PC-9 (cell line): ENCODE results near the gene YWHAH. TPM values are rescaled to one million over a fixed set of nuclear protein-coding genes. Genes with fewer than 3 reads are reported as not detected.

ENCODE experiments used
- BruUV-seq: library from RNA; stranded (reverse); fragments of 400-500 nt; replicated peaks from 2 replicates; lab custom pipeline; 2021; lab: Mats Ljungman, UMichigan
- CTCF ChIA-PET: fragments of 300-600 bp; sonication (Branson Sonifier 250); formaldehyde crosslinking; loops from one replicate; lab custom pipeline; 2022; ENCODE audit warnings: antibody characterized with exemption; lab: Charles Lee
- POLR2A ChIA-PET: fragments of 300-600 bp; sonication (Branson Sonifier 250); formaldehyde crosslinking; loops from one replicate; lab custom pipeline; 2022; ENCODE audit warnings: antibody characterized with exemption; ENCODE audit not compliant: unreplicated experiment; lab: Charles Lee
- DNase-seq, 2 experiments: peaks; one replicate each; pipeline versions ENCODE4 v3.0.0 to v3.0.0-alpha.2; 2015 to 2022; ENCODE audit warnings: mixed read lengths in 1 of 2
- H2AFZ ChIP-seq: fragments of 200-600 bp; sonication (generic); 2 replicates; pipeline ENCODE4 v1.8.1; 2017; ENCODE audit warnings: antibody characterized with exemption
- H3F3A ChIP-seq: fragments of 200-600 bp; sonication (generic); 2 replicates; pipeline ENCODE4 v1.8.1; 2017; ENCODE audit warnings: antibody characterized with exemption, mild to moderate bottlenecking, low read depth; ENCODE audit not compliant: insufficient read depth
- H3K27ac ChIP-seq: fragments of 200-600 bp; sonication (generic); 2 replicates; pipeline ENCODE4 v1.6.1; 2016; ENCODE audit warnings: mixed run types
- H3K27me3 ChIP-seq: fragments of 200-600 bp; sonication (generic); 2 replicates; pipeline ENCODE4 v1.6.1; 2016; ENCODE audit warnings: low read depth, mixed run types; ENCODE audit not compliant: insufficient read depth
- H3K36me3 ChIP-seq: fragments of 200-600 bp; sonication (generic); 2 replicates; pipeline ENCODE4 v1.6.1; 2016; ENCODE audit warnings: low read depth, mixed run types
- H3K4me1 ChIP-seq: fragments of 200-600 bp; sonication (generic); replicated peaks from 2 replicates; pipeline ENCODE4 v1.6.1; 2016; ENCODE audit warnings: mixed run types; ENCODE audit not compliant: insufficient read depth
- H3K4me2 ChIP-seq: fragments of 200-600 bp; sonication (generic); 2 replicates; pipeline ENCODE4 v1.6.1; 2017; ENCODE audit warnings: mixed run types
- H3K4me3 ChIP-seq: fragments of 200-600 bp; sonication (generic); 2 replicates; pipeline ENCODE4 v1.6.1; 2016; ENCODE audit warnings: mixed run types
- H3K79me2 ChIP-seq: fragments of 200-600 bp; sonication (generic); 2 replicates; pipeline ENCODE4 v1.6.1; 2017; ENCODE audit warnings: low read depth, mixed run types
- H3K9me2 ChIP-seq: fragments of 200-600 bp; sonication (generic); 2 replicates; pipeline ENCODE4 v1.8.1; 2017; ENCODE audit warnings: mild to moderate bottlenecking; ENCODE audit not compliant: insufficient read depth
- H3K9me3 ChIP-seq: fragments of 200-600 bp; sonication (generic); 2 replicates; pipeline ENCODE4 v1.8.1; 2016; ENCODE audit warnings: low read depth; ENCODE audit not compliant: insufficient read depth
- H4K20me1 ChIP-seq: fragments of 200-600 bp; sonication (generic); 2 replicates; pipeline ENCODE4 v1.8.1; 2017; ENCODE audit not compliant: insufficient read depth
- EZH2 ChIP-seq: fragments of 200-600 bp; sonication (generic); IDR thresholded peaks from 2 replicates; pipeline ENCODE4 v1.8.0; 2017; ENCODE audit warnings: antibody characterized with exemption, low read depth
- intact Hi-C: fragments of 100-400 bp; cut with micrococcal nuclease; formaldehyde crosslinking; loops from one replicate; pipeline ENCODE4 v1.10.0; 2022; ENCODE audit not compliant: unreplicated experiment
- total RNA-seq: library from RNA; stranded (reverse); gene quantifications from 2 replicates; pipeline ENCODE4 v1.2.3, GENCODE V29; 2021
- TF ChIP-seq, protein P1 (sequence below): fragments of 200-600 bp; sonication (generic); conservative IDR thresholded peaks from 2 replicates; pipeline ENCODE4 v1.6.1; 2017; ENCODE audit warnings: mixed run types, antibody characterized with exemption, mild to moderate bottlenecking, moderate library complexity

YWHAH gene
- total RNA-seq, 1 experiment from 2014 or later: 132 TPM

- CTCF ChIA-PET: interaction anchor here (0.7 kb wide), 1 partner anchor 167 kb away, joined by 3 read pairs; no protein-coding TSS in a partner anchor
Observed at GRCh38 chr22:31962387-31963125, 18.2 kb downstream of the YWHAH start.

DNA sequence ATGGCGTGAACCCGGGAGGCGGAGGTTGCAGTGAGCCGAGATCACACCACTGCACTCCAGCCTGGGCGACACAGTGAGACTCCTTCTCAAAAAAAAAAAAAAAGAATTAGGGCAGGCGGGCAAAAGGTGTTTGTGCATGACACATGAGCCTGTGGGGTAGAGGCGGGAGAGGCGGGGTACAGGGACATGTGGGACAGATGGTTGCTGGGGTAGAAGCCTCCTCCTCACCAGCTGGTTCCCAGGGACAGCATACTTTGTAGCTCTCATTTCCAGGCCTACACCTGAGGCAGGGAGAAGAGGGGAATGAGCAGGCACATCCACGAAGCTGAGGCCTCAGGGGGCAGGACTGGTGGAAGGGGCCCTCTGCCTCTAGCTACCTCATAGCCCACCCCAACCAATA lies 23.7 kb downstream of the YWHAH start:
- H3K27ac ChIP-seq: no peak overlapping the region
- no peaks in the 10 kb centered on the region for H3K9me2 ChIP-seq
- no TSS peak for BruUV-seq
- H3K4me3 ChIP-seq: no peak overlapping the region
- no peaks in the 10 kb centered on the region for H4K20me1 ChIP-seq
- intact Hi-C loops: no loop called here
- H3K4me2 ChIP-seq: no peak overlapping the region
- H2AFZ ChIP-seq: no peak overlapping the region
- H3K4me1 ChIP-seq: no peaks in the 10 kb centered on the region
- ChIA-PET CTCF (no interaction called here), POLR2A (no interaction called here)
- no peaks in the 10 kb centered on the region for H3K36me3 ChIP-seq
- peaks cover 5% of the 10 kb centered on the region; the same call in 1 of the 2 replicates for H3F3A ChIP-seq
- TF ChIP-seq, protein P1, sequence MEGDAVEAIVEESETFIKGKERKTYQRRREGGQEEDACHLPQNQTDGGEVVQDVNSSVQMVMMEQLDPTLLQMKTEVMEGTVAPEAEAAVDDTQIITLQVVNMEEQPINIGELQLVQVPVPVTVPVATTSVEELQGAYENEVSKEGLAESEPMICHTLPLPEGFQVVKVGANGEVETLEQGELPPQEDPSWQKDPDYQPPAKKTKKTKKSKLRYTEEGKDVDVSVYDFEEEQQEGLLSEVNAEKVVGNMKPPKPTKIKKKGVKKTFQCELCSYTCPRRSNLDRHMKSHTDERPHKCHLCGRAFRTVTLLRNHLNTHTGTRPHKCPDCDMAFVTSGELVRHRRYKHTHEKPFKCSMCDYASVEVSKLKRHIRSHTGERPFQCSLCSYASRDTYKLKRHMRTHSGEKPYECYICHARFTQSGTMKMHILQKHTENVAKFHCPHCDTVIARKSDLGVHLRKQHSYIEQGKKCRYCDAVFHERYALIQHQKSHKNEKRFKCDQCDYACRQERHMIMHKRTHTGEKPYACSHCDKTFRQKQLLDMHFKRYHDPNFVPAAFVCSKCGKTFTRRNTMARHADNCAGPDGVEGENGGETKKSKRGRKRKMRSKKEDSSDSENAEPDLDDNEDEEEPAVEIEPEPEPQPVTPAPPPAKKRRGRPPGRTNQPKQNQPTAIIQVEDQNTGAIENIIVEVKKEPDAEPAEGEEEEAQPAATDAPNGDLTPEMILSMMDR: no peak
- TF ChIP-seq EZH2: no peak
- no peak for DNase-seq
- no peaks in the 10 kb centered on the region for H3K27me3 ChIP-seq
- no peaks in the 10 kb centered on the region for H3K9me3 ChIP-seq
- H3K79me2 ChIP-seq: no peaks in the 10 kb centered on the region

More at GRCh38 chr22:31962387-31963125, 18.2 kb downstream of the YWHAH start:
- BruUV-seq: no TSS peak
- no peaks in the 10 kb centered on the region for H4K20me1 ChIP-seq
- TF ChIP-seq, protein P1: no peak
- no peak for TF ChIP-seq EZH2
- POLR2A ChIA-PET: no interaction called here
- no peaks in the 10 kb centered on the region for H3K4me1 ChIP-seq
- no peak overlapping the region for H2AFZ ChIP-seq
- intact Hi-C loops: no loop called here
- no peak overlapping the region for H3K27ac ChIP-seq
- no peak overlapping the region for H3K4me3 ChIP-seq
- peaks cover 7% of the 10 kb centered on the region; the same call in 1 of the 2 replicates for H3F3A ChIP-seq
- H3K9me2 ChIP-seq: no peaks in the 10 kb centered on the region
- DNase-seq: no peak
- no peaks in the 10 kb centered on the region for H3K36me3 ChIP-seq
- no peaks in the 10 kb centered on the region for H3K79me2 ChIP-seq
- H3K9me3 ChIP-seq: no peaks in the 10 kb centered on the region
- no peak overlapping the region for H3K4me2 ChIP-seq
- H3K27me3 ChIP-seq: no peaks in the 10 kb centered on the region

GRCh38 chr22:31969789-31970489 lies 25.6 kb downstream of the YWHAH start:
- Histone ChIP-seq H3K27me3 (no peaks in the 10 kb centered on the region), H3K36me3 (no peaks in the 10 kb centered on the region), H3K9me2 (no peaks in the 10 kb centered on the region), H2AFZ (peak overlapping the region; percentile 97), H4K20me1 (no peaks in the 10 kb centered on the region), H3K9me3 (no peaks in the 10 kb centered on the region), H3K4me3 (peak overlapping the region; percentile 76), H3F3A (peaks cover 4% of the 10 kb centered on the region; the same call in 1 of the 2 replicates), H3K4me2 (peak overlapping the region; percentile 96), H3K27ac (no peak overlapping the region), H3K4me1 (no peaks in the 10 kb centered on the region), H3K79me2 (no peaks in the 10 kb centered on the region)
- peak; percentile 81 to 83 for DNase-seq
- intact Hi-C loops: loop anchor here (1.0 to 10.0 kb wide), 6 partner anchors 305 to 1075 kb away; no protein-coding TSS in a partner anchor
- TF ChIP-seq, protein P1: peak; percentile 66; the same call in 1 of the 2 replicates
- TF ChIP-seq EZH2: no peak
- ChIA-PET POLR2A (interaction anchor here (0.7 kb wide), 1 partner anchor 716 kb away, joined by 5 read pairs; no protein-coding TSS in a partner anchor), CTCF (interaction anchor here (0.5 to 2.0 kb wide), 25 partner anchors 9 to 842 kb away, joined by 3 to 11 read pairs (median 4); partner anchors contain the start of genes PISD and RTCB)
- BruUV-seq: no TSS peak
